ENCODE data around the gene AGAP4.
"Not testable (repeated sequence)": the region's sequence is repeated elsewhere in the genome, so short reads cannot be mapped to it uniquely, and the experiment has no call there.

Gene AGAP4

GRCh38 chr10:45847400-45847799 lies at the start of gene AGAP4:
AGAP4 (minus strand) TSS chr10:45847500; CDS start chr10:45847347, 153 bp downstream.
- DNase-seq, result not testable (repeated sequence)

- DNase-seq, result not testable (repeated sequence)
Measured at GRCh38 chr10:45890721-45891120, 43.4 kb upstream of the AGAP4 start.

GRCh38 chr10:45889539-45890230 lies 42.4 kb upstream of the AGAP4 start:
- not testable (repeated sequence) for DNase-seq

- not testable (repeated sequence) for DNase-seq
Measured at GRCh38 chr10:45882880-45883279, 35.6 kb upstream of the AGAP4 start.

GRCh38 chr10:45865404-45865803 lies 18.1 kb upstream of the AGAP4 start:
- not testable (repeated sequence) for DNase-seq

GRCh38 chr10:45864264-45864663 lies 17.0 kb upstream of the AGAP4 start:
- not testable (repeated sequence) for DNase-seq

GRCh38 chr10:45863632-45864031 lies 16.3 kb upstream of the AGAP4 start:
- DNase-seq, result not testable (repeated sequence)

- not testable (repeated sequence) for DNase-seq
Measured at GRCh38 chr10:45857931-45858330, 10.6 kb upstream of the AGAP4 start.

GRCh38 chr10:45848467-45848866 lies 1.2 kb upstream of the AGAP4 start:
- not testable (repeated sequence) for DNase-seq

GRCh38 chr10:45822918-45823317 lies 24.4 kb downstream of the AGAP4 start:
- DNase-seq, result not testable (repeated sequence)

- DNase-seq, result not testable (repeated sequence)
Measured at GRCh38 chr10:45820107-45820830, 27.0 kb downstream of the AGAP4 start.

- no peak for DNase-seq
Measured at GRCh38 chr10:45819552-45819951, 27.7 kb downstream of the AGAP4 start.

- DNase-seq, result no peak
Measured at GRCh38 chr10:45817912-45818311, 29.4 kb downstream of the AGAP4 start.

- no peak for DNase-seq
Measured at GRCh38 chr10:45817130-45817859, 30.0 kb downstream of the AGAP4 start.

- not testable (repeated sequence) for DNase-seq
Measured at GRCh38 chr10:45814146-45814545, 33.2 kb downstream of the AGAP4 start.

GRCh38 chr10:45812959-45813358 lies 34.3 kb downstream of the AGAP4 start:
- not testable (repeated sequence) for DNase-seq

- DNase-seq, result no peak
Measured at GRCh38 chr10:45811075-45811474, 36.2 kb downstream of the AGAP4 start.

- no peak for DNase-seq
Measured at GRCh38 chr10:45809837-45810236, 37.5 kb downstream of the AGAP4 start.

GRCh38 chr10:45804996-45805395 lies 42.3 kb downstream of the AGAP4 start:
- not testable (repeated sequence) for DNase-seq

- DNase-seq, result not testable (repeated sequence)
Measured at GRCh38 chr10:45803060-45804010, 44.0 kb downstream of the AGAP4 start.

- DNase-seq, result not testable (repeated sequence)
Measured at GRCh38 chr10:45794761-45795160, 52.5 kb downstream of the AGAP4 start.
